Cardiac muscle cell (in vitro differentiated cells and primary cell): Measurements from ENCODE around the gene LRIG1. TPM values are rescaled to one million over a fixed set of nuclear protein-coding genes. Genes with fewer than 3 reads are reported as not detected.
A peak's percentile ranks its signal among the peaks of the same experiment; 100 is the strongest.

Source experiments
- DNase-seq, 2 donors: peaks; one replicate each; pipeline versions ENCODE4 v3.0.0 to v3.0.0-alpha.2; 2010 to 2017; ENCODE audit warnings: low read depth in 1 of 2, low spot score in 1 of 2
- H3K27ac ChIP-seq: fragments of 200-600 bp; sonication (generic); 2 replicates; pipeline ENCODE4 v1.5.1; 2016
- H3K27me3 ChIP-seq: fragments of 200-600 bp; sonication (generic); 2 replicates; pipeline ENCODE4 v1.6.0; 2016; ENCODE audit warnings: control low read depth
- H3K36me3 ChIP-seq: fragments of 200-600 bp; sonication (generic); 2 replicates; pipeline ENCODE4 v1.5.1; 2016; ENCODE audit warnings: control low read depth
- H3K4me1 ChIP-seq: fragments of 200-600 bp; sonication (generic); 2 replicates; pipeline ENCODE4 v1.8.1; 2017; ENCODE audit warnings: low read depth, mild to moderate bottlenecking, mixed run types
- H3K4me3 ChIP-seq: fragments of 200-600 bp; sonication (generic); 2 replicates; pipeline ENCODE4 v1.5.1; 2016; ENCODE audit warnings: mild to moderate bottlenecking
- H3K9me3 ChIP-seq: fragments of 200-600 bp; sonication (generic); 2 replicates; pipeline ENCODE4 v1.5.1; 2017; ENCODE audit warnings: low read depth, mild to moderate bottlenecking, control low read depth
- CTCF ChIP-seq: IDR thresholded peaks from 2 replicates; pipeline ENCODE4 v1.5.1; 2012; ENCODE audit warnings: low read depth, mild to moderate bottlenecking, low read length
- polyA plus RNA-seq: library from polyadenylated mRNA; unstranded; fragments of >200 nt; fragmentation: Nextera tagmentation; extraction: Ambion mirVana; gene quantifications from 2 replicates; pipeline ENCODE4 v1.2.1, GENCODE V29; 2016
- total RNA-seq: library from RNA; depleted of rRNA; stranded (reverse); fragments of >200 nt; gene quantifications from 2 replicates; pipeline ENCODE4 v1.2.3, GENCODE V29; 2016

Gene LRIG1
- total and polyA plus RNA-seq, 2 experiments from 2014 or later, result 27.8 to 51.1 TPM

- no peaks in the 10 kb centered on the region for H3K9me3 ChIP-seq
- H3K4me3 ChIP-seq, result no peak overlapping the region
- TF ChIP-seq CTCF, result no peak
- H3K36me3 ChIP-seq, result no peaks in the 10 kb centered on the region
- H3K27me3 ChIP-seq, result no peaks in the 10 kb centered on the region
- peaks cover 9% of the 10 kb centered on the region for H3K4me1 ChIP-seq
- no peak for DNase-seq
- H3K27ac ChIP-seq, result no peak overlapping the region
Observed at GRCh38 chr3:66427951-66428474, 72.8 kb downstream of the LRIG1 start.

DNA sequence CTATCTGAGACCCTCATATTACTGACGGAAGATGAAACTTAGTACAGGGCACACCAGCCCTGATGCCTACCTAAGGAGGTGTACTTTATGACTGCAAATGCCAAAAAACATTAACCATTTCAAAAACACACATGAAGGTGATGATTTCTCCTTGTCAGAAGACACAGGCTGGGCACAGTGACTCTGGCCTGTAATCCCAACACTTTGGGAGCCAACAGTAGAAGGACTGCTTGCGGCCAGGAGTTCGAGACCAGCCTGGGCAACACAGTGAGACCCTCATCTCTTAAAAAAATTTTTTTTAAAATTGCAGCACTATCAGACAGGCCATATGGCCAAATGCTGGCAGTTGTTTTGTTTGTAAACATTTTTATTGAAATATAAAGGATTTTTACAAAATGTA lies 73.5 kb downstream of the LRIG1 start:
- Histone ChIP-seq H3K9me3 (no peaks in the 10 kb centered on the region), H3K36me3 (no peaks in the 10 kb centered on the region), H3K4me1 (peaks cover 9% of the 10 kb centered on the region), H3K27ac (no peak overlapping the region), H3K27me3 (no peaks in the 10 kb centered on the region), H3K4me3 (no peak overlapping the region)
- DNase-seq, result no peak
- TF ChIP-seq CTCF, result no peak

GRCh38 chr3:66426135-66426534 lies 74.7 kb downstream of the LRIG1 start:
- H3K9me3 ChIP-seq, result no peaks in the 10 kb centered on the region
- H3K27ac ChIP-seq, result peak overlapping the region; percentile 59
- peaks cover 9% of the 10 kb centered on the region for H3K4me1 ChIP-seq
- H3K4me3 ChIP-seq, result no peak overlapping the region
- TF ChIP-seq CTCF, result no peak
- DNase-seq, result no peak
- no peaks in the 10 kb centered on the region for H3K36me3 ChIP-seq
- no peaks in the 10 kb centered on the region for H3K27me3 ChIP-seq

DNA sequence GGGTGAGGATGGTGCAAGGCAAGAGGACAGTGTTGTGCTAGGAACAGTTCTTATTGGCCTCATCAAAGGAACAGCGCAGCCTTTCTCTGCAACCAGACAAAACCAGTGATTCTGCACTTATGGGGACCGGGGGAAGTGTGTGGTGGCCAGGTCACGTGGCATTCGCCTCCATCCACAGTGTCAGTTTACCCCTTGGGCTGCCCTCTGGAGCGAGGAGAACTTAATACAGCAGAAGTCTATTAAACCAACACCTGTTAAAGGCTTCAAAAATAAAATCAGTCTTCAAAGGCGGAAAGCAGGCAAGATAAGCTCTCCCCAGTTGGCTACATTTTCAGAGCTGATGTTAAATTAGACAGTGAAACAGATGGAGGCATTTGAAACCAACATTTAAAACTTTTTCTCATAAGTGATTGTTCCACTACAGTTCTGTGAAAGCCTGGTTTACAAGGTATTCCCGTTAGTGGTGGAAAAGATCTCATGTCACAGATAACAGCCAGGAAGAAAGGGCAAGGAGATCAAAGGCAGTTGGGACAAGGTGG lies 75.2 kb downstream of the LRIG1 start:
- Histone ChIP-seq H3K27me3 (no peaks in the 10 kb centered on the region), H3K4me1 (peaks cover 9% of the 10 kb centered on the region), H3K27ac (peak overlapping the region; percentile 59), H3K4me3 (no peak overlapping the region), H3K36me3 (no peaks in the 10 kb centered on the region), H3K9me3 (no peaks in the 10 kb centered on the region)
- TF ChIP-seq CTCF, result no peak
- DNase-seq, result no peak

DNA sequence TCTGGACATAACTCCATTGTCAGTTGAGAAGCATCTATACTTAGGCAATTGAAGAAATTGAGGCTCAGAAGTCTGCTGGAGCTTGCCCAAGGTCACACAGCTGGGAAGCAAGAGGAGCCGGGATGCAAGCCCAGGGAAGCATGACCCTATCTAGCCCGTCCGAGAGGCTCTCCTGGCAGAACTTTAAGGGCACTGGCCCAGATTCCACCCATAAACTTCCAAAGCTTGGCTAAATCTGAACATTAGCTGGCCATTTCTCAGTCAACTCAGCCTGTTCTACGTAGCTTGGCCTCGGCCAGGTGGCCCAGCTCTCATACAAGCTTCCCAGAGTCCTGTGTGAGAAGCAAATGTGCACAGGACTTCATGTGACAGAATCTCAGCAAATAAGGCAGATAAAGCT lies 75.8 kb downstream of the LRIG1 start:
- Histone ChIP-seq H3K36me3 (no peaks in the 10 kb centered on the region), H3K27me3 (no peaks in the 10 kb centered on the region), H3K27ac (peak overlapping the region; percentile 59), H3K9me3 (no peaks in the 10 kb centered on the region), H3K4me3 (no peak overlapping the region), H3K4me1 (peaks cover 9% of the 10 kb centered on the region)
- DNase-seq, result no peak
- no peak for TF ChIP-seq CTCF
